Spleen (tissue), 11 donors: ENCODE data around the gene AREG. TPM values are rescaled to one million over a fixed set of nuclear protein-coding genes. Genes with fewer than 3 reads are reported as not detected.

Experiments used
- DNase-seq: peaks from one replicate; pipeline ENCODE4 v3.0.0-alpha.2; 2020
- H3K27ac ChIP-seq, 8 donors: fragments of 200-600 bp; sonication (generic) in 7 of 8; 1 replicate in 4 of 8; 2 replicates in 4 of 8; pipeline versions ENCODE4 v1.5.0 to v1.8.0; 2016 to 2021; ENCODE audit warnings: inconsistent platforms in 4 of 8, mild to moderate bottlenecking in 4 of 8, moderate library complexity in 1 of 8
- H3K27me3 ChIP-seq, 7 donors: fragments of 200-600 bp; sonication (generic) in 6 of 7; replicated peaks in 1 of 7; 1 replicate in 4 of 7; 2 replicates in 3 of 7; pipeline versions ENCODE4 v1.5.0 to v1.8.0; 2016 to 2021; ENCODE audit warnings: inconsistent platforms in 3 of 7, mild to moderate bottlenecking in 1 of 7
- H3K36me3 ChIP-seq, 6 donors: fragments of 200-600 bp; sonication (generic) in 5 of 6; 1 replicate in 4 of 6; 2 replicates in 2 of 6; pipeline versions ENCODE4 v1.5.0 to v1.8.0; 2016 to 2021; ENCODE audit warnings: inconsistent platforms in 2 of 6
- H3K4me1 ChIP-seq, 6 donors: fragments of 200-600 bp; sonication (generic) in 5 of 6; 1 replicate in 3 of 6; 2 replicates in 3 of 6; pipeline versions ENCODE4 v1.5.0 to v1.8.0; 2016 to 2021; ENCODE audit warnings: inconsistent platforms in 3 of 6
- H3K4me3 ChIP-seq, 8 donors: fragments of 200-600 bp; sonication (generic) in 7 of 8; 1 replicate in 4 of 8; 2 replicates in 4 of 8; pipeline versions ENCODE4 v1.5.0 to v1.8.0; 2016 to 2021; ENCODE audit warnings: inconsistent platforms in 4 of 8, mild to moderate bottlenecking in 4 of 8, moderate library complexity in 2 of 8
- H3K9me3 ChIP-seq, 8 donors: fragments of 200-600 bp; sonication (generic) in 7 of 8; 1 replicate in 4 of 8; 2 replicates in 4 of 8; pipeline versions ENCODE4 v1.5.0 to v1.8.0; 2016 to 2021; ENCODE audit warnings: inconsistent platforms in 4 of 8
- POLR2A ChIP-seq, 3 donors: fragments of 450-650 bp; IDR thresholded peaks; one replicate each; pipeline ENCODE4 v1.5.1; 2017; ENCODE audit warnings: antibody characterized with exemption in 3 of 3, mild to moderate bottlenecking in 1 of 3
- POLR2AphosphoS5 ChIP-seq, 3 donors: sonication (generic); formaldehyde crosslinking; IDR thresholded peaks; one replicate each; pipeline ENCODE4 v1.5.1; 2017; ENCODE audit warnings: antibody characterized with exemption in 3 of 3
- WGBS, 5 donors: extraction: QIAGEN DNeasy Blood & Tissue Kit in 3 of 5; methylation state at CpG; one replicate each; pipeline versions ENCODE4 v1.1.5 to v1.1.7; 2013 to 2018; 5-methylcytosine and 5-hydroxymethylcytosine counted together
- intact Hi-C: fragments of 100-400 bp; cut with DNase I; formaldehyde crosslinking; loops from one replicate; pipeline ENCODE4 v1.15.0; 2023; ENCODE audit warnings: low total_unique reads
- polyA plus RNA-seq, 3 donors: library from polyadenylated mRNA; stranded (reverse); fragments of 200-250 nt; gene quantifications; one replicate each; pipeline ENCODE4 v1.2.1, GENCODE V29; 2013
- total RNA-seq, 7 donors: library from RNA; depleted of rRNA in 3 of 7; stranded (reverse); fragments of >200 nt in 3 of 7; fragmentation: NEBNext Ultra II Directional in 4 of 7; extraction: Animal tissue kit (Norgen Biotek cat#: 25700) in 4 of 7; gene quantifications; one replicate each; pipeline versions ENCODE4 v1.1.0 to v1.2.1, GENCODE V29; 2016 to 2021
- TF ChIP-seq, protein P1 (sequence below), 11 experiments: fragments of 200-600 bp in 7 of 11; fragments of 450-650 bp in 4 of 11; sonication (generic) in 4 of 11; IDR thresholded peaks in 8 of 11; conservative IDR thresholded peaks in 3 of 11; 1 replicate in 7 of 11; 2 replicates in 4 of 11; pipeline versions ENCODE4 v1.4.0 to v1.8.0; 2016 to 2021; ENCODE audit warnings: antibody characterized with exemption in 11 of 11, inconsistent platforms in 4 of 11, mild to moderate bottlenecking in 1 of 11
- donor health status: healthy with polysubstance abuse.
- donor health status: DM: no; HTN: no; CAD: no; lungs with moderate emphysema.
- donor health status: DM: no; HTN: no; CAD: no.
- donor health status: Bipolar disorder and iron deficiency.
- donor health status: healthy.
- donor health status: DM: no; HTN: no; CAD: no.
- donor health status: DM: yes; HTN: yes; CAD: no.

The AREG gene
- total and polyA plus RNA-seq, 10 donors: 0.51 to 37.4 (median 3.6) TPM

DNA sequence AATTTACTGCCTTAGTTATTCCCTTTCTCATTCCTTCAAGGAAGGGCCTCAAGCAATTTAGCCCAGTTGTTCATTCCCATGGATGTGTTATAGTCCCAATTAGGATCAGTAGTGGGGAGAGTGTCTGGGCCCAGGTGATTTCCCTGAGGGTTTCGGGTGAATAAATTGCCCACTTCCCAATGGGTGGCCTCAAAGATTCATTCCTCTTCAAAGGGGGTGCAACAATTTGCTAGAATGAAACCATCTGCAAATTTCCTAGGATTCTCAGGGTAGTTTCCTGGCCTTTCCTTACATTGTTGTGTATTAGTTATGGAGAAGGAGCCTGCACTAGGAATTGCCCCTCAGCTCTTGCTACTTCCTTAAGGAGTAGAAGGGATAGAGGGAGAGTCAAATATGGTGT is 6.3 kb upstream of the AREG start:
- no peaks in the 10 kb centered on the region for H3K4me1 ChIP-seq
- H3K9me3 ChIP-seq: no peaks in the 10 kb centered on the region
- intact Hi-C loops: no loop called here
- no peaks in the 10 kb centered on the region for H3K36me3 ChIP-seq
- no peak overlapping the region for H3K4me3 ChIP-seq
- TF ChIP-seq POLR2AphosphoS5 (IDR thresholded peaks at IDR 0.05) (no peak), POLR2A (IDR thresholded peaks at IDR 0.05) (no peak)
- TF ChIP-seq, protein P1, sequence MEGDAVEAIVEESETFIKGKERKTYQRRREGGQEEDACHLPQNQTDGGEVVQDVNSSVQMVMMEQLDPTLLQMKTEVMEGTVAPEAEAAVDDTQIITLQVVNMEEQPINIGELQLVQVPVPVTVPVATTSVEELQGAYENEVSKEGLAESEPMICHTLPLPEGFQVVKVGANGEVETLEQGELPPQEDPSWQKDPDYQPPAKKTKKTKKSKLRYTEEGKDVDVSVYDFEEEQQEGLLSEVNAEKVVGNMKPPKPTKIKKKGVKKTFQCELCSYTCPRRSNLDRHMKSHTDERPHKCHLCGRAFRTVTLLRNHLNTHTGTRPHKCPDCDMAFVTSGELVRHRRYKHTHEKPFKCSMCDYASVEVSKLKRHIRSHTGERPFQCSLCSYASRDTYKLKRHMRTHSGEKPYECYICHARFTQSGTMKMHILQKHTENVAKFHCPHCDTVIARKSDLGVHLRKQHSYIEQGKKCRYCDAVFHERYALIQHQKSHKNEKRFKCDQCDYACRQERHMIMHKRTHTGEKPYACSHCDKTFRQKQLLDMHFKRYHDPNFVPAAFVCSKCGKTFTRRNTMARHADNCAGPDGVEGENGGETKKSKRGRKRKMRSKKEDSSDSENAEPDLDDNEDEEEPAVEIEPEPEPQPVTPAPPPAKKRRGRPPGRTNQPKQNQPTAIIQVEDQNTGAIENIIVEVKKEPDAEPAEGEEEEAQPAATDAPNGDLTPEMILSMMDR (IDR thresholded peaks at IDR 0.05 in 8 of 11, conservative IDR thresholded peaks at IDR 0.05 in 3 of 11): no peak
- no peaks in the 10 kb centered on the region for H3K27me3 ChIP-seq
- H3K27ac ChIP-seq: no peak overlapping the region
- 87 to 100% (median 92%) methylated on average over 1 of the region's 1 CpG for WGBS, 5 donors
- no peak for DNase-seq

- Histone ChIP-seq H3K36me3 (no peaks in the 10 kb centered on the region), H3K4me3 (no peak overlapping the region), H3K27me3 (peaks cover 0 to 2% (median 0%) of the 10 kb centered on the region in 7 donors), H3K27ac (no peak overlapping the region), H3K4me1 (peaks cover 0 to 8% (median 2%) of the 10 kb centered on the region in 6 donors), H3K9me3 (no peaks in the 10 kb centered on the region)
- TF ChIP-seq POLR2AphosphoS5 (IDR thresholded peaks at IDR 0.05) (no peak), POLR2A (IDR thresholded peaks at IDR 0.05) (no peak)
- TF ChIP-seq, protein P1 (IDR thresholded peaks at IDR 0.05 in 8 of 11, conservative IDR thresholded peaks at IDR 0.05 in 3 of 11): no peak
- intact Hi-C loops: no loop called here
- 82 to 97% (median 90%) methylated on average over 7 of the region's 7 CpGs for WGBS, 5 donors
- no peak for DNase-seq
Measured at GRCh38 chr4:74439952-74440351, 5.0 kb upstream of the AREG start.

GRCh38 chr4:74440356-74440755 is 4.6 kb upstream of the AREG start:
- DNase-seq: no peak
- no peaks in the 10 kb centered on the region for H3K36me3 ChIP-seq
- H3K4me3 ChIP-seq: no peak overlapping the region
- H3K9me3 ChIP-seq: no peaks in the 10 kb centered on the region
- WGBS, 5 donors: 66 to 96% (median 91%) methylated on average over 4 of the region's 4 CpGs
- peaks cover 0 to 12% (median 4%) of the 10 kb centered on the region in 6 donors for H3K4me1 ChIP-seq
- intact Hi-C loops: no loop called here
- H3K27ac ChIP-seq: no peak overlapping the region
- TF ChIP-seq POLR2AphosphoS5 (IDR thresholded peaks at IDR 0.05): no peak
- TF ChIP-seq POLR2A (IDR thresholded peaks at IDR 0.05): no peak
- TF ChIP-seq, protein P1 (IDR thresholded peaks at IDR 0.05 in 8 of 11, conservative IDR thresholded peaks at IDR 0.05 in 3 of 11): no peak
- peaks cover 0 to 5% (median 0%) of the 10 kb centered on the region in 7 donors for H3K27me3 ChIP-seq

- WGBS, 5 donors: 87 to 98% (median 95%) methylated on average over 3 of the region's 3 CpGs
- TF ChIP-seq POLR2AphosphoS5 (IDR thresholded peaks at IDR 0.05) (no peak), POLR2A (IDR thresholded peaks at IDR 0.05) (no peak)
- TF ChIP-seq, protein P1 (IDR thresholded peaks at IDR 0.05 in 8 of 11, conservative IDR thresholded peaks at IDR 0.05 in 3 of 11): no peak
- intact Hi-C loops: no loop called here
Measured at GRCh38 chr4:74441744-74442143, 3.2 kb upstream of the AREG start.

More at GRCh38 chr4:74441744-74442143, 3.2 kb upstream of the AREG start:
- H3K27me3 ChIP-seq: peaks cover 0 to 9% (median 0%) of the 10 kb centered on the region in 7 donors
- peaks cover 0 to 21% (median 6%) of the 10 kb centered on the region in 6 donors for H3K4me1 ChIP-seq
- no peak overlapping the region for H3K27ac ChIP-seq
- no peaks in the 10 kb centered on the region for H3K9me3 ChIP-seq
- DNase-seq: no peak
- H3K36me3 ChIP-seq: no peaks in the 10 kb centered on the region
- H3K4me3 ChIP-seq: no peak overlapping the region
